ENCODE measurements around the gene COX14. TPM values are rescaled to one million over a fixed set of nuclear protein-coding genes. Genes with fewer than 3 reads are reported as not detected.
A peak's percentile ranks its signal among the peaks of the same experiment; 100 is the strongest.

COX14 gene
- total RNA-seq, 2 donors from 2014 or later: 122 to 148 TPM

DNA sequence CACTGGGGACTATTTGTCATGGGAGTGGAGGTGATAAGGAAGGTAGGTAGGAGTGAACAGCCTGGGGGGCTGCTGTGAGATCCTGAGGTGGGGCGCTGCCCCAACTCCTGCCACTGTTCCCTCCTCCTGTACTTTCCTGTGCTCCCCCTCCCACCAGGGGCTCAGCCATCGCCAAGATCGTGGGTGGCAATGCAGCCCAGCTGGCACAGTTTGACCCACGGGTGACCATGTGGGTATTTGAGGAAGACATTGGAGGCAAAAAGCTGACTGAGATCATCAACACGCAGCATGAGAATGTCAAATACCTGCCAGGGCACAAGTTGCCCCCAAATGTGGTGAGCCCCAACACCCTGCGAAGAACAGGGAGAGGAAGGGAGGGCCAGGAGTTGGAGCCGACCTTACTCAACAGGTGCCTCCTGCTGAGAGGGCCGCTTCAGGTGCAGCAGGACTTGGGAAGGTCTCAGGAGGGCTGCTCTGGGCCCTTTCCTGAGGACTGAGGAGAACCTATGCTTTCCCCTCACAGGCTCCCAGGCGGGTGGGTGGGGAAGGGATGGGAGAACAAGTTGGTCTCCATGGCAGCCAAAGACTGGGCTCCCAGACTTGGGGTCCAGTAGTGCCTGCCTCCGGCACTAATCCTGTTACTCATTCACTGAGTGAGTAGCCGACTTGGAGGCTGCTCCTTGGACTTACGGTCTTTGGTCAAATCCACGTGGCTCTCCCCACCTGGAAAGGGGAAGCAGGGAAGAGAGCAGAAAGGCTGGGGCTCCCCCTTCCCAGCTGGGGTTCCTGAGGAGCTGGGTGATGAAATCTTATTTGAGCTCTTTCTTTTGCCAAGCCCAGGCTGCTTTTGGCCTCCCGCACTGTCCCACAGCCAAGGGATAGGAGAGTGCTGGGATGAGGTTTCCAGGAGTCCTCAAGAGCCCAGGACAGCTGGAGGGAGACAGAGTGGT lies 7.3 kb upstream of the COX14 start:
- DNase-seq (no peak), ATAC-seq (no peak)
- intact Hi-C loops (cut with DNase I): no loop called here

DNA sequence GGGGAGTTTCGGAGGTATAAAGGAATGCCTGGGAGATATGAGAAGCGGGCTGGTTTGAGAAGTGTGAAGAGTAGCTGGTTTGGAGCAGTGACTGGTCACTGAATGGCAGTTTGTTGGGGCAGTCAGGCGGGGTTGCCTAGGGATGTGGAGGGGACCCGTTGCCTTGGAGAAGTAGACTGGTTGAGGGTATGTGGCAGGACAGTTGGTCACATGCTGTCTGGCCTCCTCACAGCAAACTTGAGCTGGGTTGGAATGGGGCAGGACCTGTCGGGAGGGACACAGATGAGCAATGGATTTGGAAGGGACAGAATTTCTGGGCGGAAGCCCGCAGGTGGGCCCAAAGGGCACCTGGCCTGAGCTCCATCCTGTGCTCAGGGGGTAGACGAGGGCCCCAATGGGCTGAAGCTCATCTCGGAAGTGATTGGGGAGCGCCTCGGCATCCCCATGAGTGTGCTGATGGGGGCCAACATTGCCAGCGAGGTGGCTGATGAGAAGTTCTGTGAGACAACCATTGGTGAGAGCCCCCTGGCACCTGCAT lies 6.1 kb upstream of the COX14 start:
- ATAC-seq: no peak
- no peak for DNase-seq
- intact Hi-C loops (cut with DNase I): no loop called here

DNA sequence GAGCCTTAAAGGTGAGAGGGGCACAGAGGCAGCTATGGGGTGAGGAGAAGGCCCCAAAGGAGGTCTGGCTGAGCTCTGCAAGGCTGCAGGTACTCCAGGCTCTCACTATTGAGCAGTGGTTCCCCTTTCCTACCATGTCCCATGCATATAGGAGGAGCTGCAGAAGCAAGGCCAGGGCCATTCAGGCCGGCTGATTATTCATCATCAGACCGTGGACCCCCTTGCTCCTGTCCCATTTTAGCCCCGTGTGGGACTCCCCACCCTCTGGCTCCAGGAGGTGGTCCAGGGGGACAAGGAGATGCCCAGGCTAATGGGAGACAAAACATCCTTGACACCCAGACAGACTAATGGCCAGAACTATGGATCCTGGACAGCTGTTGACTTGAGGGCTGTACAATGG lies 5.1 kb upstream of the COX14 start:
- intact Hi-C loops (cut with DNase I): no loop called here
- DNase-seq: no peak
- ATAC-seq: no peak

DNA sequence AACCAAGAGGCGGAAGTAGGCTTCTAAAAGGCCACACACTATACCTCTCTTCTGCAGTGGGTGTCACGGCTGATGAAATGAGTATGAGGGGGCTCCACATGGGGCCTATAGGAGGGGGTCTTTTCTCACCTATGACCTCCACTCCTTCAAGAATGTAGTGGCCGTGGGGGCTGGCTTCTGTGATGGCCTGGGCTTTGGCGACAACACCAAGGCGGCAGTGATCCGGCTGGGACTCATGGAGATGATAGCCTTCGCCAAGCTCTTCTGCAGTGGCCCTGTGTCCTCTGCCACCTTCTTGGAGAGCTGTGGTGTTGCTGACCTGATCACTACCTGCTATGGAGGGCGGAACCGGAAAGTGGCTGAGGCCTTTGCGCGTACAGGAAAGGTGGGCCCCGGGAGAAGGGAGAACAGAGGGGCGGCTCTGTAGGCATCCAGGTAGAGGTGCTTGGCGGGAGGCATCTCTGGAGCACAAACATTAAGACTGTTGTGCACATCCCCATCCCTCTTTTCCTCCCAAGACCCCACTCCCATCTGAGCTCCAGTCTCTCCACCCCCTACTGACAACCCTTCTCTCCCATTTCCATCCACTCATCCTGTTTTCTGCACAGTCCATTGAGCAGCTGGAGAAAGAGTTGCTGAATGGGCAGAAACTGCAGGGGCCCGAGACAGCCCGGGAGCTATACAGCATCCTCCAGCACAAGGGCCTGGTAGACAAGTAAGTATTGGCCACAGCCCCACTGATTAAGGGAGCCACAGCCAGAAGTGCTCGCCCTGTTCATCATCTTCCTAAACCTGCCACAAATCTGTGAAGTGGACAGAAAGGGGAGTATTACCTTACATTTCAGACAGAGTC lies 4.4 kb upstream of the COX14 start:
- intact Hi-C loops (cut with DNase I): no loop called here
- no peak for DNase-seq
- no peak for ATAC-seq

DNA sequence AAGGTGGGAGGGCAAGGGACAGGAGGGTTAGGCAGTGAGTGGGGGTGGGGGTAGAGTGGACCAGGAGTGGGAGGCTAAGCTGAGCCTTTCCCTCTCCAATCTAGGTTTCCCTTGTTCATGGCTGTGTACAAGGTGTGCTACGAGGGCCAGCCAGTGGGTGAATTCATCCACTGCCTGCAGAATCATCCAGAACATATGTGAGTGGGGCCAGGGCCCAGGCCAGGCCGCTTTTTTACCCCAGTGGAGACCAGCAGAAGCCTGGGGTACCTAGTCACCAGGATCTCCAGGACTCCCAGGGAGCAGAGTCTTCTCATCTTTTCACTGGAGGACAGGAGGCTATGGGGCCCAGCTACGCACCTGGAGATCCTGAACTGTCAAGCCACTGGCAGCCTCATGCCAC lies 2.7 kb upstream of the COX14 start:
- intact Hi-C loops (cut with DNase I): no loop called here
- ATAC-seq (no peak), DNase-seq (no peak)

DNA sequence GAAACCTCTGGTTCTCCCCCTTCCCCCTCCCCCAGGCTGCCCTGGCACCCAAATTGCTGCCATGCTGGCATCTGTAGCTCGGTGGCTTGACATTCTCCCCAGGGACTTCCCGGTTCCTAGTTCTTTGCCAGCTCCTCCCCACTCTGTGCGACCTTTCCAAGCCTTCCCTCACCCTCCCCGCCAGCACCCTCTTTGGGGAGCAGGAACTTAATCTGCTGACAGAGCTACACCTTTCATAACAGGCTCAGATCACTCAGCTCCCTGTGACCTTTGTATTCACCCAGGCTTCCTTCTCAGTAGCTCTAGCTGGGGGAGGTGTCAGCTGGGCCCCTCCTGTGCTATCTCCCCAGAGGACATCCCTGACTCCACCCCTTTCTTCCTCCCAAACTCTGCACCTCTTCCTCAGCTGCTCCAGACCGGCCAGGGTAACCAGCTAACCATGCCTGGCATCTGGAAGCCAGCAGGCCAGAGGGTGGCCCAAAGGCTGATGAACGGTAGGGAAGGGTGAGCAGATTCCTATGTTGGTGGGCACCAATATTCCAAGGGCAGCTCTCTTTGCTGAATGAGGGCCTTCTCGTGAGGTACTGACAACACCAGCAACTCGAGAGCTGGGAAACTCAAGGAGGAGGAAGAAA lies 1.8 kb upstream of the COX14 start:
- ATAC-seq: peak in 1 of 2 donors; percentile 1

DNA sequence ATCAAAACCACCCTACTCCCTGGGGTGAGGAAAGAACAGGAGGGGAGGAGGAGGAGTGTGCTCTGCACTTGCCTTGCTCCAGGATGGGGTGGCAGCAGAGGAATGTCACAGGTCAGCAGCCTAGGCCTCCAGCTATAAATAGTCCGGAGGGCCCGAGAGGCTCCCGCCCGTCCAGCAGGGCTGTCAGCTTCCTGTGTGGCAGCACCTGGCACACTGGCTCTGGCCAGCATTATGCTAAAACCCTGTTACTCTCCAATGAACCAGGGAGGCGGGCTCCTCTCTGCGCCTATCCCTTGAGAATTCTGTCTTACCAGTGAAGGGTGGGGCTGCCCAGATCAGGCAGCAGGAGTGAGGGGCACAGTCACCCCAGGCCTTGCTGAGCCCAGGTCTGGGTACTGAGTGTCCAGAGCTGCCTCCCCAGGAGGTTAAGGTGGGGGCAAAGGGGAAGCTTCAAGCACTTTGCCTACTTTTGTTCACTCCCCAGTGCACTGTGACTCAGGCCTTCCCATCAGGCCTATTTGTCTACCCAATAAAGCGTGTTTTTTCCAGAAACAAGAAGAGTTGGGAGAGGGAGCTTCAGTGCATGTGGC lies 1.2 kb upstream of the COX14 start:
- DNase-seq (peak; percentile 66), ATAC-seq (peak; percentile 28 to 35)
- intact Hi-C loops (cut with DNase I): no loop called here

More for the DNA sequence above, 1.8 kb upstream of the COX14 start:
- intact Hi-C loops (cut with DNase I): no loop called here
- peak; percentile 56 for DNase-seq

DNA sequence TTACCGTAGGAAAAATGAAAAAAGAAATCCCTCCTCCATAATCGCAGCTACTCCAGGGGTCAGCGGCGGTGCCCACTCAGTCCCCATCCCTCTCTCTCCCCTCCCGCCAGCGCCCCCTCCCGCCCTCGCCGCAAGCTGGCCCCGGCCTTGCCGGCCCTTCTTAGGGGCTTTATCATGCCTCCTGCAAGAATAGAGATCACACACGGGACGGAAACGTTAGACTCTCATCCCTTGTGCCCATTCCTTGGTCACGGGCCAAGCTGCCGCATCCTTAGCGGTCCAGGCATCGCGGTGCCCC lies 692 bp upstream of the COX14 start:
- DNase-seq (no peak), ATAC-seq (peak; percentile 1)
- intact Hi-C loops (cut with DNase I): no loop called here

DNA sequence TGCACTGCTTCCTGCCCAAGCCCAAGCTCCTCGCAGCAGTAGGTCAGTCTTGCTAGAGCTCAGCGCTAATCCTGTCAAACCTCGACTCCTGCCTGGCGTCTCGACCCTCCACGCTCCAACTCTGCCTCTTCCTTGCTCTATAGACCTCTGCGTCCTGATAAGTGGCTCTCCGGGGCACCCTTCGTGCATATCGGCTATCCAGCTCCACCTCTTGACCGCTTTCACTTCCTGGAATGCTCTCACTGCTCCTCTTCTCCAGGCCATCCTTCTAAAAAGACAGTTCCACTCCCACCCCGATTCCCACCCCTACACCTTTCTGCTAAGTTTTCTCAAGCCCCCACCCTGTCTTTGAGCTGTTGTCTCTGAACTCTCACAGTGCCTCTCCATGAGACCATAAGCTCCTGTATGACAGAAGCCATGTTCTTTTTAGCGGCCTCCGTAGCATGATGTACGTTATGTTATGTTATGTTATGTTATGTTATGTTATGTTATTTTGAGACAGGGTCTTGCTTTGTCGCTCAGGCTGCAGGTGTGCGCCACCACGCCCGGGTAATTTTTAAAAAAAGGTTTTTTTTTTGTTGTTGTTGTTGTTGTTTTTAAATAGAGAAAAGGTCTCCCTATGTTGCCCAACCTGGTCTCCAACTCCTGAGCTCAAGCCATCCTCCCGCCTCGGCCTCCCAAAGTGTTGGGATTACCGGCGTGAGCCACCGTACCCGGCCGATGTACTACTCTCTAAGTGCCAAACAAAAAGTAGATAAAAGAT lies 601 bp downstream of the COX14 start:
- DNase-seq (no peak), ATAC-seq (peak in 1 of 2 donors; percentile 4)
- intact Hi-C loops (cut with DNase I): no loop called here

DNA sequence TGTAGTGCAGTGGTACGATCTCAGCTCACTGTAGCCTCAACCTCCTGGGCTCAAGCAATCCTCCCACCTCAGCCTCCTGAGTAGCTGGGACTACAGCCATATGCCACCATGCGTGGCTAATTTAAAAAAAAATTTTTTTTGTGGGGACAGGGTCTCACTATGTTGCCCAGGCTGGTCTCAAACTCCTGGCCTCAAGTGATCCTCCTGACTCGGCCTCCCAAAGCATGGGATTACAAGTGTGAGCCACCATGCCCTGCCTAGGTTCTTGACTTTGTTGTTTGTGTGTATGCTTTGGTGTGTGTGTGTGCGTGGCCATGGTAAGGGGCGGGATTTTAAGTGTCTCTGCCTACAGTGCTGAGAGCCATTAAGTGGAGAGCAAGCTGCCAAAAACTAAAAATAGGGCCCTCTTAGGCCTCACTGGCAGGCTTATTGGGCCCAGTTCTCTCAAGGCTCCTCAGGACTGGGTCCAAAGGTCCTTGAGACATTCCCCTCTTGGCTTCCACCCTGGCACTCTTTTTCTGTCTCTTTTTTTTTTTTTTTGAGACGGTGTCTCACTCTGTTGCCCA lies 5.1 kb downstream of the COX14 start:
- intact Hi-C loops (cut with DNase I): loop anchor here in 1 of 2 donors (5.0 kb wide), 1 partner anchor 50 kb away; the partner anchor contains the start of gene CERS5
- ATAC-seq (peak; percentile 45 to 70), DNase-seq (no peak)

DNA sequence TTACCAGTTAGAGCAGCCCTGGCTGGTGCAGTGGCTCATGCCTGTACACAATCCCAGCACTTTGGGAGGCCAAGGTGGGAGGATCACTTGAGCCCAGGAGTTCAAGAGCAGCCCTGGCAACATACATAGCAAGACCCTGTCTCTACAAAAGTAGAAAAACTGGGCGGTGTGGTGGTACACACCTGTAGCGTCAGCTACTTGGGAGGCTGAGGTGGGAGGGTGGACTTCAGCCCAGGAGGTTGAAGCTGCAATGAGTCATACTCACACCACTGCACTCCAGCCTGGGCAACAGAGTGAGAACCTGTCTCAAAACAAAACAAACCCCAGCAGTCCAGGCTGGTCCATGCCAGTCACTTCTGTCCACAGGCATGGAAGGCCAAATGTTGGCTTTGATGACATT lies 7.4 kb downstream of the COX14 start:
- no peak for ATAC-seq
- DNase-seq: no peak
- intact Hi-C loops (cut with DNase I): loop anchor here in 1 of 2 donors (5.0 kb wide), 1 partner anchor 48 kb away; the partner anchor contains the start of gene CERS5

DNA sequence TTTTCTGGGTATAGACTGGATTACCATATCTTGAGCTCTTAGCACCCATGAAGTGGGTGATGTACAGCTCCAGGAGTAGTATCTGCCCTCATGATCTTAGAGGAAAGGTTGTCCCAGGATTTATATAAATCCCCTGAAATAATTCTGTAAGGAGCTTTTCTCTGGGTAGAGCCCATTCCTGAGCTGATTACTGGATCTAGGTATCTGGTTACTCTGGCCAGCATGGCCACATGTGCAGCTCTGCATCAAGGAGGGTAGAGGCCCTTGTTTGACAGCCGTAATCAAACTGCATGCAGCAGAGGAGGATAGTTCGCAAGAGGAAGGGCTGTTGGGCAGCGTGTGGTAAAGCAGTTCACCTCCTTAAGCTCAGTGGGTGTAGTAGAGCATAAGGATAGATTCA lies 8.5 kb downstream of the COX14 start:
- DNase-seq (no peak), ATAC-seq (no peak)
- intact Hi-C loops (cut with DNase I): no loop called here

DNA sequence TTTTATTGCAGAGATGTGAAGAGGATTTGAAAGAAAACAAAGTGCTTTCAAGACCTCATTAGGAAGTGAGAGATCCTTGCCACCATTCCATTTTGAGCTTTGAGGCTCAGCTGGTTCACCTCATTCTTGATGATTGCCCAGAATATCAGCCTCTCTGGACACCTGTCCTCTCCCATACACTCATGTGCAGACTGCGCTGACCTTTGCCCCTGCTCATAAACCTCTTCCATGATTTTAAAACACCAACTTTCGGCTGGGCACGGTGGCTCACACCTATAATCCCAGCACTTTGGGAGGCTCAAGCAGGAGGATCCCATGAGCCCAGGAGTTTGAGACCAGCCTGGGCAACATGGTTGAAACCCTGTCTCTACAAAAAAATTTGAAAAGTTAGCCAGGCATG lies 8.9 kb downstream of the COX14 start:
- no peak for ATAC-seq
- intact Hi-C loops (cut with DNase I): no loop called here
- DNase-seq: no peak

DNA sequence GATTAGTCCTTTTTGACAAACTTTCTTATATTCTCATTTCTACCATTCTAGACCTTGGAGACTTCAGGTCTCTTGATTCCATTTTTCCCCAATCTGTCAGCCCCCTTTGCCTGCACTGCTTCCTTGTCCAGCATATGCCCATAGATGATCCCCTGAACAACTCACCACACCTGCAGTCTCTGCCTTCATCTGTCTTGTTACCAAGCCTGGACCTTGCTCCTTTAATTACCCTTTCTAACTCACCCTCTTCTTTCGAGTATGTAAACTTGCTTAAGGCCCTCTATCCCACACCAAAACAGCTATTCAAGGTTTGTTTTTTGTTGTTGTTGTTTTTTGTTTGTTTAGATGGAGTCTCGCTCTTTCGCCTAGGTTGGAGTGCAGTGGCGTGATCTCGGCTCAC lies 9.6 kb downstream of the COX14 start:
- no peak for DNase-seq
- intact Hi-C loops (cut with DNase I): no loop called here
- no peak for ATAC-seq

DNA sequence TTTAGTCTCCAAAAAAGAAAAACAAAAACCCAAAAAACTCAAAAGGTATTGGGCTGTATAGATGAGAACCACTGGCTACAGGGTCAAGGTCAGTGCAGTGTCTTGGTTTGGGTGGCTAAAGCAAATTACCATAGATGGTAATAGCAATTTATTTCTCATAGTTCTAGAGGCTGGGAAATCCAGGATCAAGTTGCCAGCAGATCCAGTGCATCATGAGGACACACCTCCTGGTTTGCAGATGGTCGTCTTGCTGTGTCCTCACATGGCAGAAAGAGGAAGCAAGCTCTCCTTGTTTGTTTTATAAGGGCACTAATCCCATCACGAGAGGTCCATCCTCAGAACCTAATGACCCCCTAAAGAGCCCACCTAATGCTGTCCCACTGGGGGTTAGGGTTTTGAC lies 11.2 kb downstream of the COX14 start:
- intact Hi-C loops (cut with DNase I): no loop called here
- peak in 1 of 2 donors; percentile 16 for ATAC-seq
- DNase-seq: no peak

DNA sequence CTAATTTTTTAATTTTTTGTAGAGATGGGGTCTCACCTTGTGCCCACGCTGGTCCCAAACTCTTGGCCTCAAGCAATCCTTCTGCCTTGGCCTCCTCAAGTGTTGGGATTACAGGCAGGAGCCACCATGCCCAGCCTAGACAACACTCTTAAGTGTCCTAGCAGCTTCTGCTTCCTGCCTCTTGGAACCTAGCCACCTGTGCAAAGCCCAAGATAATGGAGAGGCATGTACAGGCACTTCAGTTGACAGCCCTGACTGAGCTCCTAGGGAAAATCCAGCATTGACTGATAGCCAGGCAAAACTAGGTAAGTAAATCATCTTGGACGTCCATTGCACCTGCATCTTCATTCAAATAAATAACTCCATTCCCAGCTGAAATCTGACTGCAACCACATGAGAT lies 15.5 kb downstream of the COX14 start:
- intact Hi-C loops (cut with DNase I): no loop called here
- peak in 1 of 2 donors; percentile 76 for ATAC-seq
- no peak for DNase-seq

DNA sequence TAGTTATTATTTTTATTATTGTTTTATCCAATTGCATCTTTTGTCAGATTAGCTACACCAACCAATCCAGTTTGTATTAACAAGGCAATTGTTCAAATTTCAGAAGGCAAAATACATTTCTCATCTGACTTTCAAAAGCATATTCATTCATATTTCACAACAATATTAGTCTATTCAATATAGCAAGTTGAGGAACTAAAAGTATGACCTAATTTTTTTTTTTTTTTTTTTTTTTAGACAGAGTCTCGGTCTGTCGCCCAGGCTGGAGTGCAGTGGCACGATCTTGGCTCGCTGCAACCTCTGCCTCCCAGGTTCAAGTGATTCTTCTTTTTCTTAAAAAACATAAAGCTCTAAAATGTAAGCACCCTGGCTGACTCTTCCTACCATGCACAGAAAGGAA lies 17.3 kb downstream of the COX14 start:
- ATAC-seq (no peak), DNase-seq (no peak)
- intact Hi-C loops (cut with DNase I): no loop called here

DNA sequence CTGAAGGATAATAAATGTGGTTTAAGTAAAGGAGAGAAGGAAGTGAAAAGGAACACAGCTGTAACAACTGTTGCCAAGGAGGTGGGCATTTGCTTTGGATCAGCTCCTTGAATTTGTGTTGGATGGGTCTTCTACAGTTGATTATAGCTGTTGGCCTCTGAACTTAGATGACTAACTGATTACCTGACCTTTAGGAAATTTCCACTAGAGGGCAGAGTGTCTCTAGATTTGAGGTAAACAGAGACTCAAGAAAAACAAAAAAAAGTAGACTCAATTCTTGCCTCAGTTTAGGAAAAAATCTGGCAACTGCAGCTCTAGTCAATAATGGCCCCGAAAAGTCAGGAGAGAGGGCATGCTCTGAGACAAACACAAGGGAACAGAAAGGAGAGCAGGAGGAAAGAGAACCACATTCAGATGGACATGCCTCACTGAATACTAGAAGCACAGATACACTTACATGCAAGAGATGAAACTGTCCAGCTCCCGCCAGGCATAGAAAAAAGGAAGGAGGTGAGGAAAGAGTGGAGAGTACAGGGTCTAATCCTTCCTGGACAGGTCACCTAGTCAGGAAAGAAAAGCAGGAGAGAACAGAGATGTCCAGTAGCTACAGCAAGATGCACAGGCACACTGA lies 20.6 kb downstream of the COX14 start:
- ATAC-seq (no peak), DNase-seq (no peak)
- intact Hi-C loops (cut with DNase I): no loop called here

Data from left cardiac atrium (tissue), 4 donors.